ENCODE results near the gene KIAA1958.

KIAA1958 gene, protein sequence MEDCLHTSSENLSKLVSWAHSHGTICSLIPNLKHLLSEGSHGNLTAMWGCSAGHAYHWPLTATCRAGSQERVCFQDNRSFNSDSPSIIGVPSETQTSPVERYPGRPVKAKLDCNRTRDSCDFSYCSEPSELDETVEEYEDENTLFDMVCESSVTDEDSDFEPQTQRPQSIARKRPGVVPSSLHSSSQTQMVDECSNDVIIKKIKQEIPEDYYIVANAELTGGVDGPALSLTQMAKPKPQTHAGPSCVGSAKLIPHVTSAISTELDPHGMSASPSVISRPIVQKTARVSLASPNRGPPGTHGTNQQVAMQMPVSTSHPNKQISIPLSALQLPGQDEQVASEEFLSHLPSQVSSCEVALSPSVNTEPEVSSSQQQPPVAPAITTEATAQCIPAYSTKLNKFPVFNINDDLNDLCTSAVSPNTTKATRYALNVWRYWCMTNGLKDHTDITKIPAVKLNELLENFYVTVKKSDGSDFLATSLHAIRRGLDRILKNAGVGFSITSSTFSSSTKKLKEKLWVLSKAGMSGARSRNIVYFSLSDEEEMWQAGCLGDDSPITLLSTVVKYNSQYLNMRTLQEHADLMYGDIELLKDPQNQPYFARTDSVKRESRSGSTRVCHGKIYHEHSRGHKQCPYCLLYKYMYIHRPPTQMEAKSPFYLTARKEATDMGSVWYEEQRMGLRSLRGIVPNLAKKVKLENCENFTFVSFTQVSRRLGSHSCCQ

DNA sequence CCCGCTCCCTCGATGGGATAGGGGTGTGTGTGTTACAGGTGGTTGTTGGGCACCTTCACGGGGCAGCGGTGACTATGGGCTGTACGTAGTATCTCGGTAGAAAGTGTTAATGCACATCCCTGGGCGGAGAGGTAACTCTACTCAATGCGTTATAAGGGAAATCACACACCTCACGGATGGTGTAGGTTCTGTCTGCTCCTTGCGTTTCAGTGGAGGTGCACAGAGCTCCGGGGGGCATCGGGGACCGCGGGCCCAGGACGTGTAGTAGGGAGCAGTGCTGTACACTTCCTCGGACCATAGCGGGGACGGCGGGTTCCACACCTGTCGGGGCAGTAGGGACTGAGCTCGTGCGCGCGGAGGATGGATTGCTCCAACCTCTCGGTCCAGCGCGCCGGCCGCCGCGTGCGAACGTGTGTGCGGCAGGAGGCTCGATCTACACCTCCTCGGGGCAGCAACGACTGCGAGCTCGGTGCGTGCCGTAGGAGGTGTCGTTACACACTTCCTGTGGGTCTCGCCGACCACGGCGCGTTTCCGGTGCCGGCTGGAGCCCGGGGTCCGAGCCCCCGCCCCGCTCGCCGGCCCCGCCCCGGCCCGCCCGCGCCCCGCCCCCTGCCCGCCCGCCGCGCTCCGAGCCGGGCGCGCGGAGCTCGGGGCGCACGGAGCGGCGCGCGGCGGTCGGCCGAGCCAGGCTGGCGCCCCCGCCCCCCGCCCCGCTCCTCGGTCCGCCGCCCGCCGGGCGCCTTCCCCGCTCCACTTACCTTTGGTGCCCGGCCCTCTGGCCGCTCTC, at the start of gene KIAA1958:
TSS of gene KIAA1958 (plus strand) at position 607 of the 787 bp plus-strand sequence. CDS start 87,254 bp downstream, outside the sequence.
- DNase-seq, result peak; percentile 85

DNA sequence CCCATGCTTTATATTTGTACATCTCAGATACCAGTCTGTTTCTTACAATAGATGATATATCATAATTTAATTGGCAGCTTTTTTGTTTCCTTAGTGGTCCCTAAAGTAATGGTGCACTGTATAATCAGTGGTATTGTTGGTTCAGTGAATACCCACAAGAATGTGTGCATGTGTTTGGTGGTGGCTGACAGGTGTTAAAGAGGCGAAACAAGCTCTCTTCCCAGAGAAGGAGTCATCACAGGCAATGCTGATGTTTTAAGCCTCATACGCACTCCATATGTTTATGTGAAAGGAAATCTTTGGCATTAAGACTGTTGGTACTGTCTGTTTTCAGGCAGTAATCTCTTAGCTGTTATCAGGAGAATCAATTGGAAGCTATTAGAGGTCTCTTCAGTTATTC, 49.2 kb upstream of the KIAA1958 start:
- DNase-seq, result no peak

DNA sequence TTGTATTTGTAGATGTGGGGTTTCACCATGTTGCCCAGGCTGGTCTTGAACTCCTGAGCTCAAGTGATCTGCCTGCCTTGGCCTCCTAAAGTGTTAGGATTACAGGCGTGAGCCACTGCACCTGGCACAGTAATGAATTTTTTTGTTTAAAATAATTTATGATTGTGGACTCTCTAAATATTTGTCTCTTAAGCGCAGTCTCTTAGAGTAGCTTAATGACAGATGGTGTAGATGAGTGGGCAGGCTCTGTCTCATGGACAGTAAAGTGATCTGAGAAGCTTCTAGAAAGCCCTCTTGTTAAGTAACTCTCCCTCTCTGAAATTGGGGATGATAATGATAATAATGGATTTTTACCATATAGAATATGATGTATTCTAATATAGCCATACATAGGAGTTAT, 47.5 kb upstream of the KIAA1958 start:
- DNase-seq, result no peak

DNA sequence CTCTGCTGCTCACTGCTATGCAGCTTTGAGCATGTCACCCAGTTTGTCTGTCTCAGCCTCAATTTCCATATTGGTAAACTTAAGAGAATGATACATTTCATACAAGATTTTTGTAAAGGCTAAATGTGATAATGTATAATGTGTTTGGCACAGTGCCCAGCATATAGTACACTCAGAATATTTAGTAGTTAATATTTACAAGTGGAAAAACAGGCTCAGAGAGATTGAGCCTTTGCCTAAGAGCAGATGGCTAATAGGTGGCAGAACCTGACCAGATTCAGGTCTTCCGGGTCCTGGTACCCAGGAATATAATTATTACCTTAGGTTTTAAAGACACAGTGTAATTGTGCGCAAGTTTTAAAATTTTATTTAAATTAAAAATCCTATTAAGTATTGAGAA, 46.8 kb upstream of the KIAA1958 start:
- DNase-seq, result peak; percentile 11

DNA sequence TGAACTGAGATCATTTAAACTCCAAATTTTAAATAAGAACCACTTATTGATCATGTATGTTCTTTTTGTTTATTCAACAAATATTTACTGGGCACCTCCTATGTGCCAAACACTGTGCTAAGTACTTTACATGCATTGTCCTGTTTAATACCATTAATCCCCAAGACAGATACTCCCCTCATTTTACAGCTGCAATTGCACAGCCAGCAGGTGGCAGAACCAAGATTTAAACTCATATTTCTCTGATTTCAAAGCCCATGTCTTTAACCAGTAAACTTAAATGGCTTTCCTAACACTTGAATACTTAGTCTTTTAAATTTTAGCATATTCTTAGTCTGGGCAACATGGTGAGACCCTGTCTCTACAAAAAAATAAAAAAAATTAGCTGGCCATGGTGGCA, 43.4 kb upstream of the KIAA1958 start:
- peak; percentile 41 for DNase-seq

DNA sequence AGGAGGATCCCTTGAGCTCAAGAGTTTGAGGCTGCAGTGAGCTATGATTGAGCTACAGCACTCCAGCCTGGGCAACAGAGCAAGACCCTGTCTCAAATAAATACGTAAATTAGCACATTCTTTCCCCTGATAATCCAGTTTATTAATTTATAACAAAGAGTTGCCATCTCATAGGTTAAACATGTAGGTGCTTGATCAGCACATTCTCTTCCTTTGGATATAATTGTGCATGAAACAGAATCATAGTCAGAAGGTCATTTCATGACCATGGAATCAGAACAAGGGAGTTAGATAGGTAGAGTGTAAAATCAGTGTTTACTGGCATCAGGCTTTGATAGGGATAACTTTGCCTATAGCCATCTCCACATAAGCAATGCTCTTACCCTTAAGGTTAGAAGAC, 43.0 kb upstream of the KIAA1958 start:
- no peak for DNase-seq

DNA sequence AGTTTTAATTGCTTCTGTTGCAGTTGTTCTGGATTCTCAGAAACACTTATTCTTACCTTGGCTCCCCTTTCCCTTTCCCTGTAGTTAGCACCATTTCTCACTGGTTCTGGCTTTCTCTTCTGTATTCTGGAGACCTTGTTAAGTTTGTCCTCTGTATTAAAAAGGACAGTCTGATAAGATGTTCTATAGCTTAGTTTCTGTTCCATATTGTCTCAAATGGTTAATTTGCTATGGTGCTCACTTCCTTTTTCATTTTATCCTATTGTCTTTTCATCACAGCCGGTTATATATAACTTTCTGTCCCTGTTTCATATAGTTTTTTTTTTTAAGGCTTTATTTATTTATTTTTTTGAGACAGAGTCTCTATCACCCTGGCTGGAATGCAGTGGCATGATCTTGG, 41.4 kb upstream of the KIAA1958 start:
- no peak for DNase-seq

DNA sequence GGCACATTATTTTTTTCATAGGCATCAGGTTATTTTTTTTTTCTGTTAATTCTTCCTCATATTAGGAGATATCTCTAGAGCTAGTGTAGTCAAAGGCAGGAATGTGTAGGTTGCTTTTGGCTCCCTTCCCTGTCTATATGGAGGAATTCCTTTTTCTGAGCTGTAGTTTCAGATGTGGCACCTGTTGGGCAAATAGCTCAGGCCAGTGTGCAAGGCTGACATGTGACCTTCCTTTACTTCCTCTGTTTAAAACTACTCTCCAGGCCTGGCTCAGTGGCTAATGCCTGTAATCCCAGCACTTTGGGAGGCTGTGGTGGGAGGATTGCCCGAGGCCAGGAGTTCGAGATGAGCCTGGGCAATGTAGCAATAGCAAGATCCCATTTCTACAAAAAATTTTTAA, 40.5 kb upstream of the KIAA1958 start:
- DNase-seq, result no peak

DNA sequence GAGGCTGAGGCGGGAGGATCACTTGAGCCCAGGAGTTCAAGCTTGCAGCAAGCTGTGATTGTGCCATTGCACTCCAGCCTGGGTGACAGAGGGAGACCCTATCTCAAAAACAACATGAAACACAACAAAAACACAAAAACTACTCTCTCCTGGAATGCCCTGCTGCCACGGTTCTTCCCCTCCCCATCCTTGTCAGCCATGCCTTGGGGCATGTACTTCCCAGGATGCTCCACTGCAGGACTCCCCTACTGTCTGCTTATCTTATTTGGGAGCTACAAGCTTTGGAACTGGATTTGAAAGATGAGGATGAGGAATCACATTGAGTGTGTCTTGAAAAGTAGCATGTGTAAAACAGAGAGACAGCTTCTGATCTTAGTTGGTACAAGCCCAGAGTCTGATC, 40.1 kb upstream of the KIAA1958 start:
- no peak for DNase-seq

DNA sequence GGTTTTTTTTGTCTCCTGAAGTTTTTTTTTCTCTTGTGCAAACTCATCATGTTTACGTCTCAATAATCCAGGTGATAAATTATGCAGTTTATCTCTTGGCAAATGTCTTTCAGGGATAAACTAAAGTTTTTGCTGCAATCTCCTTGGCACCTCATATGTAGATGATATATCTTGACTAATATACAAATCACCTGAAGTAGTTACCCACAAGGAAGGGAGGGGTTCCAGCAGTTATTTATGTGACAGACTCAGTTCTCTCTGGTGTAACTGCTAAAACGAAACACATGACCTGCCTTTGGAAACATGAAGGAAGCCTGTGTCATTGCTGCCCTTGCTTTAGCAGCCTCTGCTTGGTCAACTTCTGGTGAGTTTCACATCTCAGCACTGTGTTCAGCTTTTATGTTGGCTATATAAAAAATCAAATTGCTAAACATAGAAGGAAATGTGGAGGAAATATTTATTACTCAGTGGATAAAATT, 39.3 kb upstream of the KIAA1958 start:
- DNase-seq, result no peak

DNA sequence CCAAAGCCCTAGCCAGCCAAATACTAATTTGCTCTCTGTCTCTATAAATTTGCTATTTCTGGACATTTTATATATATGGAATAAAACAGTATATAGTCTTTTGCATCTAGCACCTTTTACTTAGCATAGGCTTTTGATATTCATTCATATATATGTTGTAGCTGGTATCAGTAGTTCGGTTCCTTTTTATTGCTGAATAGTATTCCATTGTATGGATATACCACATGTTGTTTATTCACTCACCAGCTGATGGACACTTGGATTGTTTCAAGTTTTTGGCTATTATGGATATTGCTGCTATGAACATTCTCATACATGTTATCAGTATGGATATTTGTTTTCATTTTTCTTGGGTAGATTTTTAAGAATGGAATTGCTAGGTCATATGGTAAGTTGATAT, 23.8 kb upstream of the KIAA1958 start:
- DNase-seq, result no peak

DNA sequence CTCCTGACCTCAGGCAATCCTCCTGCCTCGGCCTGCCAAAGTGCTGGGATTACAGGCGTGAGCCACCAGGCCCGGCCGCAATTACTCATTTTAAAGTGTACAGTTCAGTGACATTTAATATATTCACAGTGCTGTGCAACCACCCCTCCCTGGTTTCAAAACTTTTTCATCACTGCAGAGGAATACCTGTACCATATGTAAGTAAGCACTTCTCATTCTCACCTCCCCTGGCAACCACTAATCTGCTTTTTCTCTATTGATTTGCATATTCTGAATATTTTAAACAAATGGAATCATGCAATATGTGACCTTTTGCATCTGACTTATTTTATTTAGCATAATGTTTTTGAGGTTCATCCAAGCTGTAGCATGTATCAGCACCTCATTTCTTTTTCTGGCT, 21.3 kb upstream of the KIAA1958 start:
- DNase-seq, result no peak

DNA sequence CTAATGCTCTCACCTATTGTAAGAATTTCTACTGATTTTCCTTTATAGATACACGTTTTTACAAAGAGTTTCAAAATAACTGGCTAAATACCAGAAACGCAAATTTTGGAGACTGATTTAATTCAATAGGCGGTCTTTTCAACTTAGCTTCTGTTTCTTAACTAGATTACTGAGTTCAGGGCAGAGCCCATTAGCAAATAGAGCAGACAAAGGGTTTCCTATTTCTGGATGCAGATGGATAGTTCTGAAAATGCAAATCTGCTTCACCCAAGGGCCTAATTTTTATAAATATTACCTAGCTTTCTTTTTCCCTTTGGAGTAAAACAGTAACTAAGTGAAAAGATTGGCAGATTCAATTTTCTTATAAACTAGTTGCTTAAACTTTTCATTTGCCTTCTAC, 13.6 kb upstream of the KIAA1958 start:
- no peak for DNase-seq

DNA sequence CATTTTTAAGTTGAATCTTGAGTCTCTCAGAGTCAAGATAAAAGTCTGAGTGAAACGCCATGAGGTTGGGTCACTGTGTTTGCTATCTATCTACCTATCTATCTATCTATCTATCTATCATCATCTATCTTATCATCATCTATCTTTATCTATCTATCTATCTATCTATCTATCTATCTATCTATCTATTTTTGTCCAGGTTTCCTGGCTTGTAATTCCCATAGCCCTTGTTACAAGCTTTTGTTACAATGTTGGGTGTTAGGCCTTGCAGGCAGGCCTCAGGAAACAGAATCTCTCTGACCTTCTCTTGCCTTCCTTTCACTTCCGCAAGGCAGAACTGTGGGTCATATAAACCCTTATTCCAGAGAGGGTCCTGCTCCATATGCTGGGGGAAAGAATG, 12.6 kb upstream of the KIAA1958 start:
- no peak for DNase-seq

DNA sequence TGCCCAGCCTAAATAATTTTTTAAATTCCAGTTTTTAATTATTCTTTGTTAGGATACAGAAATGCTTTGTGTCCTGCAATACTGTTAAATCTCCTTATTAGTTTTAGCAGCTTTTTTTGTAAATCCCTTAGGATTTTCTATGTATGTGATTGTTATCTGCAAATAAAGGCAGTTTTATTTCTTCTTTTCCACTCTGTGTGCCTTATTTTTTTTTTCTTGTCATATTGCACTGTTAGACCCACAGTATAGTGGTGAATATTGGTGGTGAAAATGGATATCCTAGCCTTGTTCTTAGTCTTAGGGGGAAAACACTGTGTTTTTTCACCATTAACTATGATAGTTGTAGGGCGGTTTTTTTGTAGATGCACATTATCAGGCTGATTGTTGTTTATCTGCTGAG, 11.3 kb upstream of the KIAA1958 start:
- no peak for DNase-seq

DNA sequence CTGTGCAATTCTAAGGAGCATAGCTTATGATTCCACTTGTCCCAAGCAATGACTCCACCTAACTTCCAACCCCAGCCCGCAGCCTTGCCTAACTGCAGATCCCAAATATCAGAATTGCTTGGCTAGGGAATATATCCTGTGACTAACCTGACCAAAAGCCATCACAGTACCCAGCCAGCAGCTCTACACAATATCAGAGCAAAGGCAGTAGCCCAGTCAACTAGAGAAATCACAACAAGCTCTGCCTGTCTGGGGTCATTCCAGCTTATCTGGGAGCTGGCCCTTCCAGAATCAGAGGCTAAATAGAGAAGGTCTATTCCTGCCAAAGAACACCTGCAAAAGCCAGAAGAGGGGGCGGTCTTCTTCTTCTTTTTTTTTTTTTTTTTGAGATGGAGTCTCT, 9.3 kb upstream of the KIAA1958 start:
- no peak for DNase-seq

DNA sequence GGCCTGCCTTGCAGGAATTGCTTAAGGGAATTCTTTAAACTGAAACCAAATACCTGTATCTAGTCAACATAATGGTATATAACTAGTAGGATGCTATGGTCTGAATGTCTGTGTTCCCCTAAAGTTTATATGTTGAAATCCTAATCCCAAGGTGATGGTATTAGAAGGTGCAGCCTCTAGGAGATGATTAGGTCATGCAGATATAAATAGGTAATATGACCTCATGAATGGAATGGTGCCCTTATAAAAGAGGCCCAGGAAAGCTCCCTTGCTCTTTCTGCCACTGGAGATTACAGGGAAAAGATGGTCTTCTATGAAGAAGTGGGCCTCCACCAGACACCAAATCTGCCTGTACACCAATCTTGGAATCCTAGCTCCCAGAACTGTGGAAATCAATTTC, 7.4 kb upstream of the KIAA1958 start:
- no peak for DNase-seq

DNA sequence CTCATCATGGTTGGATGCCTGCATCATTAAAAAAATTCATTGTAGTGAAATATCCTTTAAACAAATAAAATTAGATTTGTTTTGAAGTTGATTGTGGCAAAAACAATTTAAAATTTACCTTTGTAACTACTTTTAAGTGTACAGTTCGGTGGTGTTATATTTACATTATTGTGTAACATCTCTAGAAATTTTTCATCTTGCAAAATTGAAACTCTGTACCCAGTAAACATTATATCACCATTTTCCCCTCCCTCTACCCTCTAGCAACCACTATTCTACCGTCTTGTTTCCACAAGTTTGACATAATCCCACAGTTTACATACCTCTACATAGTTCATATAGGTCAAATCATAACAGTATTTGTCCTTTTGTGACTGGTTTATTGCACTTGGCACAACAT, 2.0 kb upstream of the KIAA1958 start:
- DNase-seq, result no peak

DNA sequence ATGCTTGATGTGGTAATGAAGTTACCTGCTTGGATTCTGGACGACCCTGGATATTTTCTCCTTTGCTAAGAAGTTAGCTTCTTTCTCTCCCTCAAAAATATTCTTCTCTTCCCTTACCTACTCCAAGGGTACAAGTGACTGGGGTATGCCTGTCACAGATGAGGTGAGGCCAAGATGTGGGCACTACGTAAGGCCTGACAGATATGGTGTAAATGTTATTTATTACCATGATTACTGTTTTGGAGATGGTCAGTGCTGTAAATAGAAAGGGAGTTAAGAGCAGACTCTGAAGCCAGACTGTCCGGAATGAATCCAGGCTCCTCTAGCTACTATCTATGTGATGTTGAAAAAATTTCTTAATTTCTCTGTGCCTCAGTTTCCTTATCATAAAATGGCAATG, 1.1 kb upstream of the KIAA1958 start:
- no peak for DNase-seq

DNA sequence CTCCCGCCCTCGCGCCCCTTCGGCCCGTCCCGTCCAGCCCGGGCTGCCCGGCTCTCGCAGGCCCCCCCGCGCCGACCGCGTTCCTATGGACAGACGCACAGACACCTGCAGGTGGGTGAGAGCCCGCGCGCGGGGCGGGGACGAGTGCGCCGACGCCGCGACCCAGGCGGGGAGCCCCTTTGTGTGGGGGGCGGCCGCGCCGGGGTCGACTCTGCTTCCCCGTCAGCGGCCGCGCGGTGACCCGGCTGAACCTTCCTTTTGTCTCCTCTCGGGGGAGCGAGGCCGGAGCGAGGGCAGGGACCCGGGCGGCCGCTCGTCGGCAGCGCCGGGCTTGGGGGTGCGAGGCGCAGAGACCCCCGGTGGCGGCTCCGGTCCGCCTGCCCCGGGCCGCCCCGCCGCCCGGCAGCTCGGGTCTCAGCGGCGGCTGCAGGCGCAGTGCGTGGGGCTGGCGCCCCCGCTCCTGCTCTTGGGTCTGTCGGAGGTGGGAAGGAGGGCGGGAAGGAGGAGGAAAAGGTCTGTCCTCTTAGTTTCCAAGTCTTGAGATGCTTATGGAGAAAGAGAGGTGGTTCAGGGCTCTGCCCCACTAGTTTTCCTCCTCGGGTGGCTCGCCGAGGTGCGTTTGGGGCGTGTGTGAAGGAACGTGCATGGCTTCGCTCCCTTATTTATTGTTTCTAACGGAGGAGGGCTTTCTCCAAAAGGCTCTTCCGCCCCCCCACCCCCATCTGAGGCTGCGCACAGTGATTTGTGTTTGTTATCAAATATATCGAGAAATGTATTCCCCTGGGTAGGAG, 576 bp downstream of the KIAA1958 start:
- peak; percentile 38 for DNase-seq

DNA sequence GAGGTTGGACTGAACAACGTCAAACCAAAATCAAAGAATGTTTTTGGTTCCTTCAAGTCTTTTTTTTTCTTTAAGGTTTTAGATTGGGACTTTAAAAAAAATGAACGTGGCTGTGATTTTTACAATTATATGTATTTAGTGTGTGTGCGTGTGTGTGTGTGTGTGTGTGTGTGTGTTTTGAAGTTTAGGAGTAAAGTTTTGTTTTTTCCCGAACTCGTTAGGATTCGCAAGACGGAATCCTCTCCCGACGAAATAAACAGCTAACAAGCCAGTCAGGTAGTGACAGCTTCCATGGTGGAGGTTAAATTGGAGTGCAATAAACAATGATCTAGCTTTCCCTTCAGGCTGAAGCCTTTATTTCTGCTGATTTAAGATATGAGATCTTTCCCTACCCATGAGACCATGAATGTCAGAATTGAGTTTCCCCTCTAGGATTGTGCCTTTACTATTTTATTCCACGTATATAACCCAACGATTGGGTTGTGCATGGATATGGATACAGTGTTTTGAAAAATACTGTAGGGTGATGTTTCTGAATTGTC, 1.2 kb downstream of the KIAA1958 start:
- DNase-seq, result no peak

DNA sequence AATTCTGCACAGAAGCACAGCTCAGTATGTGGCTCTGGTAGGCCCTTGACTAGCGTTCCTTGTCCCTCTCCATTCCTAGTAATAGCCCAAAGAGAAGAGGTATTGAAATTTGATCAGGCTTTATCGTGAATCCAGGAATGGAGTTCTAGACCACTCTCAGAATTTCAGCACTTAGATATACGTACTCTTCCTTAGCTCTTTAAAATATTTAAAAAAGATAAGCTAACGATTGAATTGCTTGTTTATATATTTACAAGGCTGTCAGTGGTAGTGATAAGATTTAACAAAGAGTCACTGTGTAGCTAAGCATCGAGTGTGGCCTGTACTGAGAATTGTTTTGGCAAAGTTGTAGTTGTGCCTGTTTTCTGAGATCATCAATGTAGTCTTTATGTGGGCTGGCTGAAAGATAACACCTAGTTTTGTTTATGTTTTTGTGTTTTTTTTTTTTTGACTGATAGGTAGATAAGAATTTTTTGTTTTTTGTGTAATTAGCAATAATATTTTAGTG, 2.5 kb downstream of the KIAA1958 start:
- DNase-seq, result peak; percentile 37

All from hematopoietic multipotent progenitor cell treated with erythropoietin and hydrocortisone succinate and interleukin-3 and kit ligand, for 8 days (in vitro differentiated cells).